Epithelial cell of esophagus (primary cell): ENCODE data around the gene IDH2.
"Not testable (repeated sequence)": the region's sequence is repeated elsewhere in the genome, so short reads cannot be mapped to it uniquely, and the experiment has no call there.

Source experiments
- DNase-seq: peaks from one replicate; pipeline ENCODE4 v3.0.0; 2010; ENCODE audit warnings: low read depth
- H3K4me3 ChIP-seq: 2 replicates; pipeline ENCODE4 v1.5.1; 2011; ENCODE audit warnings: mild to moderate bottlenecking, low read length, control low read depth
- CTCF ChIP-seq: IDR thresholded peaks from 2 replicates; pipeline ENCODE4 v1.5.1; 2011; ENCODE audit warnings: low read depth, mild to moderate bottlenecking, low read length, control low read depth, inconsistent platforms; ENCODE audit not compliant: insufficient read depth; ENCODE audit errors: missing control alignments

Gene IDH2

GRCh38 chr15:90142216-90143165 is 40.2 kb upstream of the IDH2 start:
- H3K4me3 ChIP-seq: no peak overlapping the region
- TF ChIP-seq CTCF: no peak
- no peak for DNase-seq

- H3K4me3 ChIP-seq: no peak overlapping the region
- TF ChIP-seq CTCF: no peak
- no peak for DNase-seq
Measured at GRCh38 chr15:90141646-90142045, 39.4 kb upstream of the IDH2 start.

- not testable (repeated sequence) for DNase-seq, H3K4me3 ChIP-seq
Measured at GRCh38 chr15:90139549-90139948, 37.3 kb upstream of the IDH2 start.

- no peak for DNase-seq
- TF ChIP-seq CTCF: no peak
- H3K4me3 ChIP-seq: no peak overlapping the region
Measured at GRCh38 chr15:90138071-90138833, 36.0 kb upstream of the IDH2 start.

GRCh38 chr15:90132437-90132836 is 30.2 kb upstream of the IDH2 start:
- no peak for TF ChIP-seq CTCF
- no peak overlapping the region for H3K4me3 ChIP-seq
- DNase-seq: no peak

- H3K4me3 ChIP-seq: no peak overlapping the region
- DNase-seq: no peak
- TF ChIP-seq CTCF: no peak
Measured at GRCh38 chr15:90131848-90132247, 29.6 kb upstream of the IDH2 start.

GRCh38 chr15:90130291-90130690 is 28.0 kb upstream of the IDH2 start:
- DNase-seq: no peak
- H3K4me3 ChIP-seq: no peak overlapping the region
- no peak for TF ChIP-seq CTCF
